Neural progenitor cell (in vitro differentiated cells): ENCODE measurements around the gene ERN1.

Source experiments
- EZH2 ChIP-seq: fragments of 200-600 bp; sonication (generic); IDR thresholded peaks from 2 replicates; pipeline ENCODE4 v1.6.1; 2017; ENCODE audit warnings: antibody characterized with exemption, mild to moderate bottlenecking, moderate library complexity
- EZH2phosphoT487 ChIP-seq: fragments of 200-600 bp; sonication (generic); IDR thresholded peaks from 2 replicates; pipeline ENCODE4 v1.6.1; 2017; ENCODE audit warnings: antibody characterized with exemption
- TF ChIP-seq, protein P1 (sequence below): fragments of 200-600 bp; sonication (generic); IDR thresholded peaks from 2 replicates; pipeline ENCODE4 v1.5.1; 2017; ENCODE audit warnings: antibody characterized with exemption, mild to moderate bottlenecking

- TF ChIP-seq EZH2 (no peak), EZH2phosphoT487 (no peak)
- TF ChIP-seq, protein P1, sequence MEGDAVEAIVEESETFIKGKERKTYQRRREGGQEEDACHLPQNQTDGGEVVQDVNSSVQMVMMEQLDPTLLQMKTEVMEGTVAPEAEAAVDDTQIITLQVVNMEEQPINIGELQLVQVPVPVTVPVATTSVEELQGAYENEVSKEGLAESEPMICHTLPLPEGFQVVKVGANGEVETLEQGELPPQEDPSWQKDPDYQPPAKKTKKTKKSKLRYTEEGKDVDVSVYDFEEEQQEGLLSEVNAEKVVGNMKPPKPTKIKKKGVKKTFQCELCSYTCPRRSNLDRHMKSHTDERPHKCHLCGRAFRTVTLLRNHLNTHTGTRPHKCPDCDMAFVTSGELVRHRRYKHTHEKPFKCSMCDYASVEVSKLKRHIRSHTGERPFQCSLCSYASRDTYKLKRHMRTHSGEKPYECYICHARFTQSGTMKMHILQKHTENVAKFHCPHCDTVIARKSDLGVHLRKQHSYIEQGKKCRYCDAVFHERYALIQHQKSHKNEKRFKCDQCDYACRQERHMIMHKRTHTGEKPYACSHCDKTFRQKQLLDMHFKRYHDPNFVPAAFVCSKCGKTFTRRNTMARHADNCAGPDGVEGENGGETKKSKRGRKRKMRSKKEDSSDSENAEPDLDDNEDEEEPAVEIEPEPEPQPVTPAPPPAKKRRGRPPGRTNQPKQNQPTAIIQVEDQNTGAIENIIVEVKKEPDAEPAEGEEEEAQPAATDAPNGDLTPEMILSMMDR: peak; percentile 78
These were observed 3.7 kb upstream of the ERN1 start for GRCh38 chr17:64133546-64134215.
